COLO668 (cell line): ENCODE results near the gene CBL.
A peak's percentile ranks its signal among the peaks of the same experiment; 100 is the strongest.
"Not testable (repeated sequence)": the region's sequence is repeated elsewhere in the genome, so short reads cannot be mapped to it uniquely, and the experiment has no call there.

ENCODE experiments used
- DNase-seq: peaks from one replicate; lab custom pipeline; 2025; ENCODE audit not compliant: unreplicated experiment; lab: John Stamatoyannopoulos, UW

The CBL gene

GRCh38 chr11:119205574-119206510 is at the start of gene CBL:
Gene CBL, plus strand, starts transcription at chr11:119206339. Its CDS starts 79 bp downstream, at chr11:119206418.
- DNase-seq, result peak; percentile 93

GRCh38 chr11:119156496-119156895 is 49.6 kb upstream of the CBL start:
- DNase-seq, result no peak

GRCh38 chr11:119157063-119157462 is 49.1 kb upstream of the CBL start:
- no peak for DNase-seq

GRCh38 chr11:119158467-119158866 is 47.7 kb upstream of the CBL start:
- no peak for DNase-seq

GRCh38 chr11:119160151-119160550 is 46.0 kb upstream of the CBL start:
- no peak for DNase-seq

GRCh38 chr11:119161871-119162270 is 44.3 kb upstream of the CBL start:
- DNase-seq, result no peak

GRCh38 chr11:119166368-119167076 is 39.6 kb upstream of the CBL start:
- DNase-seq, result no peak

GRCh38 chr11:119167077-119167458 is 39.1 kb upstream of the CBL start:
- DNase-seq, result not testable (repeated sequence)

- DNase-seq, result no peak
These were observed 38.2 kb upstream of the CBL start for GRCh38 chr11:119167933-119168332.

- DNase-seq, result peak; percentile 81
These were observed 37.5 kb upstream of the CBL start, which contains the start of gene NLRX1 for GRCh38 chr11:119168471-119169281. Gene NLRX1, plus strand, starts transcription at chr11:119168725. Its CDS starts 2,679 bp downstream, at chr11:119171404.

- no peak for DNase-seq
These were observed 36.8 kb upstream of the CBL start for GRCh38 chr11:119169282-119169719.

- DNase-seq, result no peak
These were observed 33.6 kb upstream of the CBL start for GRCh38 chr11:119172513-119172912.

- no peak for DNase-seq
These were observed 32.7 kb upstream of the CBL start for GRCh38 chr11:119173453-119173852.

GRCh38 chr11:119175493-119176077 is 30.6 kb upstream of the CBL start:
- DNase-seq, result peak; percentile 47

- DNase-seq, result no peak
These were observed 27.9 kb upstream of the CBL start for GRCh38 chr11:119178166-119178680.

GRCh38 chr11:119179342-119179741 is 26.8 kb upstream of the CBL start:
- no peak for DNase-seq

- DNase-seq, result peak; percentile 98
These were observed 26.2 kb upstream of the CBL start for GRCh38 chr11:119179983-119180382.

GRCh38 chr11:119180729-119181676 is 25.1 kb upstream of the CBL start:
- DNase-seq, result peak; percentile 33

- DNase-seq, result peak; percentile 90
These were observed 24.3 kb upstream of the CBL start for GRCh38 chr11:119181677-119182412.
